ENCODE results near the gene VAMP8.
"Not testable (repeated sequence)": the region's sequence is repeated elsewhere in the genome, so short reads cannot be mapped to it uniquely, and the experiment has no call there.

The VAMP8 gene

DNA sequence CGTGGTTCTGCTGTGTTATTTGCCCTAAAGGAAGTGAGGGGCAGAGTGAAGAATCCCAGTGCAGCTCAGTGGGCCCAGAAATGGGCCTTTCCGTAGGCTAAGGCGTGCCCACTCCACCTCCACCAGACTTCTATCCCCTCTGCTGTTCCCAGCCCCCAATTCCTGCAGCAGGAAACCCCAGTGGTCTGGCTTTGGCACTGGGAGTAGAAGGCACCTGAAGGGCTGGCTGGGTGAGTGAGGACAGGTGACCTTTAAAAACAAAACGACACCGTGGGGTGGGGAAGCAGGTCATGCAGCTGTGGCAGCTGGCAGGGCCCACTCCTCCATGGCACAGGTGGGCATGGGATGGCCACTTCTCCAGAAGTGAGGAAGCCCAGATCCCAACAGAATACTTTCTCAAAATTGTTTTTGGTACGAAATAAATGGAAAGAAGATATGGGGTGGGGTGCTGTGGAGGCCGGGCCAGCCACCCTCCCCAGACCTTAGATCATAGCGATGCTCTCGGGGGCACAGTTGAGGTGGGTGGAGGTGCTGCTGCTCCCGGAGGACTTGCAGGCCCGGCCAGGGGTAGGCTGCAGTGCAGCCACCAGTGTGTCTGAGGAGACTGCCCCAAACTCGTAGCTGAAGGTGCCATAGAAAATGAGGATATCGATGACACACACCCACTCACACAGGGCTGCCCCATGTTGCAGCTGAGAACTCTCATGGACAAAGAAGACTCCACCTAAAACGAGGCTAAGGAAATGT is 21.4 kb downstream of the VAMP8 start:
- no peak for DNase-seq (ENCODE audit: low spot score)

DNA sequence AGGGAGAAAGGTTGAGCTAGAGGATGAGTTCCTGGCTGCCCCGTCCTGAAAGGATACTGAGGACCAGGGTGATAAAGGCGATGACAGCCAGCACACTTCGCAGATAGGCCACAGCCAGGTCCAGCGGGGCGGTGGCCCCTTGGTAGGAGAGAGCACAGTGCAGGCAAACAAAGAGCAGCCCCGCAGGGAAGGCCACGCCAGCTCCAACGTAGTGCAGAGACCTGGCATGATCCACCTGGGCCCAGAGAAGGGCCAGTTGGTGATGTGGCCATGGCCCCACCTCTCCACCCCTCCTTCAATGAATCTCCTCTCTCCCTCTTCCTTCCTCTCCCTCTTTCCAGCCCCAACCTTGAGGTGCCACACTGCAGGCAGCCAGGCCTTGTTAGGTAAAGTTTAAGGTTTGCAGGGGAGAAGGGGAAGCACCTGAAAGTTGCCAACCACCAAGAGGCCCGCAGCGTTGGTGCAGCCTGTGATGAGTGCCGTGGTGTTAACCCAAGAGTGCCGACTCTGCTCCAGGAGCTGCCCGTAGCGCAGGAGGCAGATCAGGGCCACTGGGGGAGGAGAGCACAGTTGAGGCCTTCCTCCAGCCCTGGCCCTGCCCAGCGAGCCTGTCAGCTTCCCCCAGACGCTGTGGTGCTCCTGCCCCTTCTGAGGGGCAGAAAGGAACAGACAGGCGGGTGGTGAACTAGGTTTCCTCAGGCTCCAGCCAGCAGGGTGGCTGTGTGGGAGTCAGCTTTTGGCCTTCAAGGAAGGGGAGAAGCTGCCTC is 22.3 kb downstream of the VAMP8 start:
- no peak for DNase-seq (ENCODE audit: low spot score)

DNA sequence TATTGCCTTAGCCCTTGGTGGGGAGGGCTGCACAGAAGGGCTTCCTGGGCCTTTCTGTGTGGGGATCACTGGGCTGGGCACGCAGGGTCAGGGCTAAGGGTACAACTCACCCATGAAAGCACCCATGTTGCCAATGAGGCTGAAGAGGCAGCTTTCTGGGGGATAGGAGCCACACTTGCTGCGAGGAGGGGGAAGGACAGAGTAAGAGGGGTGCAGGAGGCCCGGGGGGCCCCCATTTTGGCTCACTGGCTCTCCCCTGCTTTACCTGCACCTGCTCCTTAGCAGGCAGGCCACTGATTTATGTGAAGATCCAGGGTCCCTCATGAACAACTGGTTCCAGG is 22.8 kb downstream of the VAMP8 start:
- DNase-seq (ENCODE audit: low spot score) = no peak

DNA sequence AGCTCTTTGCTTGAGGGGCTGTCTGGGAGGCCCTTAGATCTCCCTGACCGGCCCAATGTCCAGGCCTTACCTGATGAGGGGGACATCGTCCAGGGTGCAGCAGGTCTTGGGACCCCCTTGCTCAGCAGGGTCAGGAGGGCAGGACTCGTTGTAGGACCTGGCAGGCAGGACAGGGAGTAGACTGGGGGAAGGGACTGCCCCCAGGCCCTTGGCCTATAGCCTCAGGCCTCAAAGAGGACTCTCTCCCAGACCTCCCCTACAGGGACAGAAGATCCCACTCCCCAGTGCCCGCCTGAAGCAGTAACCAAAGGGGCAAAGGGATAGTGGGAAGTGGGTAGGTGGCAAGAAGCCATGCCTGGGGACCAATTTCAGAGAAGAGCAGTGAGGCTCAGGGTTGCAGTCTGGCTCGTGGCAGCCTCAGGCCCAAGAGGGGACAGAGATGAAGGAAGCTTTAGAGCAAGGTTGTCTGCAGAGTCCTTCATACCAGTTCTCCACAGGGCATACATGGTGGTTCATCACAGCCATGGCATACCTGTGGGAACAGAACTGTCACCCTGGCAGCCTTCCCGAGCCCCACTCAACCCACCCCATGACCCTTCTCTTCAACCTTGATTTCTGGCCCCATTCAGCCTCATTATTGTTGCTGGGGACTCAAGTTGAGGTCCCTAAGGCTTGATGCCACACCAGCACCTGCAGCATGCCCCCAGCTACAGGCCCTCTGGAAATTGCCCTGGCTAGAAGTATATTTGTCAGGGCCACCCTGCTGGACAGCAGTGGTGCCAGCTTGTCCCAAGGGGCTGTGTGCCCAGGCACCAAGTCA is 23.8 kb downstream of the VAMP8 start:
- no peak for DNase-seq (ENCODE audit: low spot score)

DNA sequence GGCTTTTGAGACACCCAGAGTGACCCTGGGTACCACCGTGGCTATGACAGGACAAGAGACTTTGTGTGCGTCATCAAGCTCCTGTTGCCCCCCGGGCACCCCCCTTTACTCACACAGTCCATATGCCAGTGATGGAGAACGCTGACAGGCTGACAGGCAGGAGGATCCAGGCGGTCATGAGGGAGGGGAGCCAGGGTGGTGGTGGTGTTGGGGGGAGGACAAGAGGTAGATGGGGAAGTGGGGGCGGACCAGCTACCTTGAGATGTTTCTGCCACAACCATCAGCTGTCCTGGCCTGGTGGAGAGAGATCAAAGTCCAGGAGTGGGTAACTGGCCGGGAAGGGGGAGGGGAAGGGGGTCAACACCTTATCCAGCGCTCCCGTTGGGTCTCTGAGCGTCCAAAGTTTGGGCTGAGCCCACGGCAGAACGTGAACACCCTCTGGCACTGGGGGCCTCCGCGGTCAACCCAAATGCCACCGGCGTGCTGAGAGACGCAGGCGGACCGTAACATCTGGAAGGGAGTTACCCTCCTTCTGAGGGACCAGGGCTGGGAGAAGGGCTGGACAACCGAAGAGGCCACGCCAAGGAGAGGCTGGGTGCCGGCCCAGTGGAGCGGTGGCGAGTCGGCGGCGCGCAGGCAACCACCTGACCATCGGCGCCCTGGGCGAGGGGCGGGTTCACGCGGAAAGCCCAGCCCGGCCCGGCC is 24.5 kb downstream of the VAMP8 start:
- DNase-seq (ENCODE audit: low spot score) = no peak

DNA sequence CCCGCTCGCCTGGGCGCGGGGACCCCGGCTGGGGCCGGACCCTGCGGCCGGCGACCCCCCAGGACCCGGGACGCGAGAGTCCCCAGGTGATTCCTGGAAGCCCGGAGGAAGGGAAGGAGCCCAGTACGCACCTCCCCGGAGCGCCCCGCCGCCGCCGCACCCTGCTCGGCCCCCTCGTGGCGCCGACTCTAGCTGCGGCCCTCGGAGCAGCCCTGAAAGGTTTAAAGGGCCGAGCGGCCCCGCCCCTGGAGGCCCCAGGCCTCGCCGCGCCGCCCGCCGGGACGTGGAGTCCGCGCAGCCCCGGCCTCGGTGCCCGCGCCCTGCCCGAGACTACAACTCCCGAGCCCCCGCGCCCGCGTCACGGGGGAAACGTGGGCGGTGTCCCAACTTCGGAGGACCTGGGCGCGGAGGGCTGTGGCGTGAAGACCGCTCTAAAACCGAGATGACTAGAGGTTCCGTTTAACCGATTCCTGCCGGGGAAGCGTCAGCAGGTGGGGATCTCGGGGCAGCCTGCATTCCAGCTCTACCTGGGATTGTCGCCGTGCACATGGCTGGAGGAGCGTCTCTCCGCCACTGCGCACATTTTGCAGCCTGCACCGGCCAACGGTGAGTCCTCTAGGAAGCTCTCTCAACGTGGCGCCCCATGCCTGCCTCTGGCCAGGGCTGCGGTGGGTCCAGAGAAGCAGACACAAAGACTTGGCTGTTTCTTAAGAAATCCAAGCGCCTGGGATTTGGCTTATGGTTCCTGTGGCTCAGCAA is 25.3 kb downstream of the VAMP8 start, which contains the start of gene TMEM150A:
Gene TMEM150A, minus strand, starts transcription at position 223 of the 759 bp plus-strand sequence. CDS start 750 bp downstream, outside the sequence.
- peak; percentile 93 for DNase-seq (ENCODE audit: low spot score)

DNA sequence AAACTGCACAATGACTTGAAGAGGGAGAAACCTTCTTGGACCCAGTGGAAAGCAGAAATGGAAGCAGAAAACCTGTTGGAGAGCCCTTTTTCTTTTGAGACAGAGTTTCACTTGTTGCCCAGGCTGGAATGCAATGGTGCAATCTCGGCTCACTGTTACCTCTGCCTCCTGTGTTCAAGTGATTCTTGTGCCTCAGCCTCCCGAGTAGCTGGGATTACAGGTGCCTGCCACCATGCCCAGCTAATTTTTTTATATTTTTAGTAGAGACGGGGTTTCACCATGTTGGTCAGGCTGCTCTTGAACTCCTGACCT is 26.7 kb downstream of the VAMP8 start:
- DNase-seq (ENCODE audit: low spot score) = not testable (repeated sequence)

DNA sequence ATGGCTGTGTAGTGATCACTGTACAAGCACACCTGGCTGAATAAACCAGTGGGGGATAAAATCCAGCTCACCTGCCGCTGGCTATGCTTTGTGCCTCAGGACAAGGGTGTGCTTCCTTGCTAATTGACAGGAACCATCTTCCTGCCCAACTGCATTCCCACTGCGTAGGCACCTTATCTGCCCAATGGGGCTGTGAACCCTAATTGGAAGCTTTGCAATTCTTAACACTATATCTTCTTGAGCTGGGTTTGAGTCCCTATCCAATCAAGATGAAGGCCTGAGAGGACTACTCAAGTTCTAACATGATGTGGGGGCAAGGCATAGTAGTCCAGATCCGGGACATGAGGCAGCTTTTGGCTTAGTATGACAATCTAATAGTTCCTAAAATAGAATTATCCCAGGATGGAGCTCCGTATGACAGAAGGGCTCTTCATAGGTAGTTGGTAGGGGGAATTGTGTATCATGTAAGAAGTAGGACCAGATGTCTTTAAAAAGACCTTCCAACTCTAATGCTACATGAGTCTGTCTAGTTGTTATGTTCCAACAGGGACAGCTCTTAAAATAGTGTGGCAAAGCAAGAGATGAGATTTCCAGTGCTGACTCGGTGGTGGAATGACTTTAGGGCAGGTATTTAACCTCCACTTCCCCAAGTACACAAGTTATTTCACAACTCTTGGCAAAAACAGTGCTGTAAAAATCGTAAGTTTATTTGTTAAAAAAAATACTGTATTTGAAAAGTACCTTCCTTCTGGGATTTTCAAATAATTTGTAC is 27.4 kb downstream of the VAMP8 start:
- DNase-seq (ENCODE audit: low spot score) = no peak

DNA sequence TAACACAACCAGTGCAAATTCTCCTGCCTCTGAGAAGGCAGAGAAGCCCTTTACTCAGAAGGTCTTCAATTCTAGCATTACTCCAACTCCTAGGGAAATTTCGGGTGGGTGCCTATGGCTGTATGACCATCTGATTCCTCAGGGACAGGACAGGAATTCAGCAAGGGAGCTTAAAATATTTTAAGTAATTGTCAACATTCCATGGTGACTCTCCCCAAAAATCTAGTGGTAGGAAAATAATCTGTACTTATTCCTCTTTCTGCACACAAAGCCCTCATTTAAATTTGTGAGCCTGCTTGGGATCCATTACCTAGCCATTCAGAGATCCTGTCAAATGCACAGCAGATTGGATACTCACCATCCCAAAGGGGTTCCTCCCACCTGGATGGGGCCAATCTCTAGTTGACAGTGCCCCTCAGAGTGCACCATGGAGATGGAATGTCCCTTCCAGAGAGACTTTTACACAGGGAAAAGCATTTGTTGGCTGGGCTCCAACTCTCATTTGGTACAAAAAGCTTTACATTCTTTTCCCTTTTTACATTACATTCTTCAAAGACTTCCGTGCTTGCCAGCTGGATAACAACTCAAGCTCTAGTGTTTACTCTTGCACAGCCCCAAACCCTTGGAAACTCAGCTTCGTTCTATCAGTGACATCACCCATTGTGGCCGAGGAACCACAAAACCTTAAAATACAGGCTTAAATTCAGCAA is 28.2 kb downstream of the VAMP8 start:
- DNase-seq (ENCODE audit: low spot score) = no peak

DNA sequence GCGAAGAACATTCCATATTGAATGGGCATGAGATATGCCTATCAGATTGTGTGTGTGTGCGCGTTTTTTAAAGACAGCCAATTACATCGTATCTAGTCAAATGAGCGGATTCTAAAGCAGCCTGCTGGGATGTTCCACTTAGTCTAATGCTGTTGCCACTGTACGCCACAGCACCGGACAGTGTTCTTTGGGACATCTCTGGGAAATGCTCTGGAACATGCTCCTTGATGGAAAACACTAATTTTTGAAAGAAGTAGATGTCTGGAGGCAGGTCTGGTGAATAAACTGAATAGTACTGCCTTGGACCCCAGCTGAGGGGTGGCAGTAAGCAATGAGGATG is 28.7 kb downstream of the VAMP8 start:
- no peak for DNase-seq (ENCODE audit: low spot score)

DNA sequence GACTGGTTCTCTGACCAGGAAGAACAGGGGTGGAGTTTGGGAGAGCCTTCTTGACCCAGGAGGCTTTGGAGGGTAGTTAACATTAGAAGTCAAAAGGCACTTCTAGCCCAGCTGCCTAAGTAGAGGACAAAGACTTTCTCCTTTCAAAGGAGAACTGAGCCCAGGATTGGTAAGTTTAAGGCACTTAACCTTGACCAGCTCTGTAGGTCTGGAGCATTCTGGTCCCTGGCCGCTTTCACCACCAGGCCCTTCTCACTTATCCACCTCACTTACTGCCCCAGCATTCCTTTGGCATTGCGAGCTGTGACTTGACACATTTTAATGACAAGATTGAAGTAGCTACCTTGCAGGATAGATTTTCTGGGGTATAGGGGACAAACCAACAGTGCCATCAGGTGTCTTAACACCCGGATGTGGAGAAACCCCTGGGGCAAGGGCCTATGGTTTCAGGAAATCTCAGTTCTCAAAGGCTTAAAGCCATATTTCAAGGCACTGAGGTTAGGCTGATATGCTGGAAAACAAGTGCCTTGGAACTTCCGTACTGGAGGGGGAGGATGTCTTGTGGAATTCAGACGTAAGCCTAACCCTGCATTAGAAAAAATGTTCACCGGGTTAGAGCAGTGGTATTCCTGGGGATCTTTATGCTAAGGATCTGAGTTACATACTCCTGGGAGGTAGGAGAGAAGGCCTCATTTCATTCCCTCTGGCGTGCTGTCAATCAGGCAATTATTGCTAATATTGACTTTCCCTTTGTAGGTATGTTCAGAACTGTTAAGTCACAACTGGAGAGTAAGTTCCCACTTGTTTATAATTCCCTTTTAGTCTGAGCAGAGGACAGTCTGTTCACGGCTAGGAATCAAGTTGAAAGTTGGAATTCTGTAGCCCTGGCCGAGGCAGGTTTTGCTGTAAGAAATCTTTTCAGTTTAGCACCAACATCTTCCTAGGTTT is 30.2 kb downstream of the VAMP8 start:
- DNase-seq (ENCODE audit: low spot score) = no peak

DNA sequence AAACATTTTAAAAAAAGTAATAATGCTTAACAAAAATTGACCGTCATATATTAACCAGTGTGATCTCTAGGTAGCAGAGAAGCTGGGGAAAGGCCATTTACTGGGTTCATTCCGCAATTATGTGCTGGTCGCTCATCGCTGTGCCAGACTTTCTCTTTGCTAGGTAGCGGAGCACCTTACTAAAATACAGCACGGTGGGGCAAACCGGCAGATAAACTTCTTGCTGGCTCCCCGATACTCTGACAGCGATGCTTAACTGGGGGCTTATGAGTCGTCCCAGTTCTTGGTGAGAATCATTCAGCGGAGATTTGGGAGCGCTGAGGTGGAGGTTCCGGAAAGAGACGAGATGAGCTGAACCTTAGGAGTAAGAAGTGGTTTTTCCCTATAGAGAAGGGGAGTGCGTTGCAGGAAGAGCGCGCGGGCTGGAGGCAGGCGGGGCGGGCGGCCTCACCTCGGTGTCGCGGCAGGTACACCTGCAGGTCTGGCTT is 33.9 kb downstream of the VAMP8 start:
- DNase-seq (ENCODE audit: low spot score) = no peak

DNA sequence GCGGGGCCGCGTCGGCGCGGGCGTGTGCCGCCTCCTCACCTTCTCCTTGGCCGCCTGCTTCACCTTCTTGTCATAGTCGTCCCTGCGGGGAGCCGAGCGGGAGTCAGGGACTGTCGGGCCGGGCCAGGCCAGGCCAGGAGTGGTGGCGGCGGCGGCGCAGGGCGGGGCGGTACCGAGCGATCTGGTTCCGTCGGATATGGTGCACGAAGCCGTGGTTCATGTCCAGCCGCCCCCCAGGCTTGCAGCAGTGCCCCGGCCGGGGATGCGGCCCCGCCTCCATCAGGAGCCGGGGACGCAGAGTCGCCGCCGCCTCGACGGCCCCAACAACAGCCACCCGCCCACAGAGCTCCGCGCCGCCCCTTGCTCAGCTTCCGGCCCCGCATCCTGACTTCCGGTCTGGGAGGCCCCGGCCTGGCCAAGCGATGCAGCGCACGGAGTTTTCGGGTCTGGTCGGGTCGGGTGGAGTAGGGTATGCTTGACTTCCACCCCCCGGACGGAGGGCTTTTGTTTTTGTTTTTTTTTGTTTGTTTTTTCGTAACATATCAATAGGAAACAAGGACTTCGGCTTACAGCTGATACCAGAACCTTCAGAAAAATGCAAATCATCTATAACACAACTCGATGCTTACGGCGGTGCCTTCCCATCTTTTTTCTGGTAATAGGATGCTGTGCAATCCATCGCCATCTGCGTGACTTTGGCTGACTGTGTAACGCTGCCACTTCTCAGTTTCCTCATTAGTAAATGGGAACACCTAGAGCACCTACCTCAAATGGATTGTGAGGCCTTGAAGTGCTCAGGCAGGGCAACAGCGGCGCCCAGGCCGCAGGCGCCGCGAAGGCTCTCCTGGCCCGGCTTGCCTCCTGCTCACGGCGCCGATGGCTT is 34.6 kb downstream of the VAMP8 start, which contains the start of gene C2orf68:
Gene C2orf68, minus strand, starts transcription at position 362 of the 883 bp plus-strand sequence. Its CDS starts 82 bp downstream, at position 280.
- DNase-seq (ENCODE audit: low spot score) = peak; percentile 86

DNA sequence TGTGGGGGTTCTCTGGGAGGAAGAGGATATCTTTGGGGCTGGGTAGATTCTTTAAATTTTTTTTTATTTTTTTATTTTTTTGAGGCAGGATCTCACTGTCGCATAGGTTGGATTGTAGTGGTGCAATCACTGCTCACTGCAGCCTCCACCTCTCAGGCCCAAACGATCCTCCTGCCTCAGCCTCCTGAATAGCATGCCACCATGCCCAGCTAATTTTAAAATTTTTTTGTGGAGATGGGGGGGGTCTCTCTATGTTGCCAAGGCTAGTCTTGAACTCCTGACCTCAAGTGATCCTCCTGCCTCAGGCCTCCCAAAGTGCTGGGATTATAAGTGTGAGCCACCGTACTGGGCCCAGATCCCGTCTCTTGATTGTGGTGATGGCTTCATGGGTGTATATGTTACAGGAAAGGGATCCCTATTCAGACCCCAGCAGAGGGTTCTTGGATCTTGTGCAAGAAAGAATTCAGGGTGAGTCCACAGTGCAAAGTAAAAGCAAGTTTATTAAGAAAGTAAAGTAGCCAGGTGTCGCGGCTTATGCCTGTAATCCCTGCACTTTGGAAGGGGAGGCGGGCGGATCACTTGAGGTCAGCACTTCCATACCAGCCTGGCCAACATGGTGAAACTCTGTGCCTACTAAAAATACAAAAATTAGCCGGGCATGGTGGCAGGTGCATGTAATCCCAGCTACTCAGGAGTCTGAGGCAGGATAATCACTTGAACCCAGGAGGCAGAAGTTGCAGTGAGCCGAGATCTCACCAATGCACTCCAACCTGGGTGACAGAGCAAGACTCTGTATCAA is 36.5 kb downstream of the VAMP8 start:
- no peak for DNase-seq (ENCODE audit: low spot score)

DNA sequence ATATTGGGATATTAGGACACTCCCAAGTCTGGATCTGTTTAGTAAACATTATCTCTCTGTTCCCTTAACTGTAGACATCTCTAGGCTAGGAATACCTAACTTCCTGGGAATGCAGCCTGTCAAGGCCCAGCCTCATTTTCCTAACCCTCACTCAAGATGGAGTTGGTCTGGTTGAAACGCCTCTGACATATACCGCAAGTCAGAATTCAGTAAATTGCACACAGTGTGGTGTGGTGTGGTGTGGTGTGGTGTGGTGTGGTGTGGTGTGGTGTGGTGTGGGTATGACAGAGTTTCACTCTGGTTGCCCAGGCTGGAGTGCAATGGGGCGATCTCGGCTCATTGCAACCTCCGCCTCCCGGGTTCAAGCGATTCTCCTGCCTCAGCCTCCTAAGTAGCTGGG is 37.4 kb downstream of the VAMP8 start:
- DNase-seq (ENCODE audit: low spot score) = not testable (repeated sequence)

DNA sequence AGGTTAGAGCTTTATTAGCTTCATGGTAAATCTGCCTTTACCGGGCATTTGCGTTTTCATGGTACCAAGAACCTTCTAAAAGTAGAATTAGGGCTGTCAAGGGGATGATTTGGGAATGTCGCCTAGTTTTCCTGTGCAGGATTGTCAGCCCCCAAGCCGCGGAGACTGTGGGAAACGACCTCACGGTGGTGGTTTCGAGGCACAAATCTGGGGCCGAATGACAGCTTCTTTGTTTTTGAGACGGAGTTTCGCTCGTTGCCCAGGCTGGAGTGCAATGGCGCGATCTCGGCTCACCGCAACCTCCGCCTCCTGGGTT is 38.0 kb downstream of the VAMP8 start:
- DNase-seq (ENCODE audit: low spot score) = no peak

DNA sequence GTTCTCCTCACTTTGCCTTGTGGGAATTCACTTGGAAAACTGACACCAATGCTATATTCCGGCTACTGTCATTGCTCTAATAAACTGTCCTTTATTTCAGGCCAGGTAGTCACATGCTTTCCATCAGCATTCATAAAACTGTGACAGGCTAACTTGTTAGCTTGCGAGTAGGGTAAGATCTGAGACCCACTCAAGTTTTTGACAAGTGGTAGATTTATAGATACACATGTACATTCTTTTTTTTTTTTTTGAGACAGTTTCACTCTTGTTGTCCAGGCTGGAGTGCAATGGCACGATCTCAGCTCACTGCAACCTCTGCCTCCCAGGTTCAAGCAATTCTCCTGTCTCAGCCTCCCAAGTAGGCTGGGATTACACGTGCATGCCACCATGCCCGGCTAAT is 40.3 kb downstream of the VAMP8 start:
- DNase-seq (ENCODE audit: low spot score) = not testable (repeated sequence)

Data from putamen (tissue), 1 donor.